Neuronal stem cell (in vitro differentiated cells): Measurements from ENCODE around the gene MACROD2.

Source experiments
- DNase-seq: peaks from one replicate; pipeline ENCODE4 v3.0.0-alpha.2; 2013; ENCODE audit warnings: low spot score
- H2AFZ ChIP-seq: one replicate; pipeline ENCODE4 v1.6.1; 2013; ENCODE audit warnings: mild to moderate bottlenecking, low read length, inconsistent platforms
- H2AK5ac ChIP-seq: 2 replicates; pipeline ENCODE4 v1.6.1; 2013; ENCODE audit warnings: low read depth, mild to moderate bottlenecking, inconsistent platforms, low read length, moderate library complexity, mixed read lengths
- H2BK120ac ChIP-seq: 2 replicates; pipeline ENCODE4 v1.6.1; 2013; ENCODE audit warnings: low read depth, mild to moderate bottlenecking, inconsistent platforms, low read length, moderate library complexity, mixed read lengths
- H2BK12ac ChIP-seq: one replicate; pipeline ENCODE4 v1.6.1; 2013; ENCODE audit warnings: low read length, inconsistent platforms
- H2BK15ac ChIP-seq: 2 replicates; pipeline ENCODE4 v1.6.1; 2013; ENCODE audit warnings: mild to moderate bottlenecking, low read length, inconsistent platforms, mixed read lengths
- H2BK5ac ChIP-seq: one replicate; pipeline ENCODE4 v1.6.1; 2013; ENCODE audit warnings: inconsistent platforms, mild to moderate bottlenecking, low read length, moderate library complexity
- H3K14ac ChIP-seq: one replicate; pipeline ENCODE4 v1.6.1; 2013; ENCODE audit warnings: low read length, inconsistent platforms
- H3K18ac ChIP-seq: 2 replicates; pipeline ENCODE4 v1.6.1; 2013; ENCODE audit warnings: low read length, inconsistent platforms
- H3K23ac ChIP-seq: 2 replicates; pipeline ENCODE4 v1.6.1; 2013; ENCODE audit warnings: low read depth, mild to moderate bottlenecking, mixed read lengths, low read length, inconsistent platforms; ENCODE audit not compliant: poor library complexity
- H3K27ac ChIP-seq: replicated peaks from 3 replicates; pipeline ENCODE4 v1.5.1; 2013; ENCODE audit warnings: low read length, inconsistent platforms
- H3K27me3 ChIP-seq, 3 experiments: 2 replicates each; pipeline ENCODE4 v1.6.1; 2013; ENCODE audit warnings: low read length in 3 of 3, mild to moderate bottlenecking in 2 of 3, inconsistent platforms in 1 of 3, low read depth in 1 of 3, mixed read lengths in 1 of 3, moderate library complexity in 1 of 3; ENCODE audit not compliant: control insufficient read depth in 3 of 3, insufficient read depth in 3 of 3
- H3K36me3 ChIP-seq, 2 donors: replicated peaks in 1 of 2; 2 replicates each; pipeline ENCODE4 v1.6.1; 2013; ENCODE audit warnings: low read length in 2 of 2; ENCODE audit not compliant: control insufficient read depth in 2 of 2, insufficient read depth in 2 of 2
- H3K4ac ChIP-seq: 2 replicates; pipeline ENCODE4 v1.6.1; 2013; ENCODE audit warnings: inconsistent platforms, mild to moderate bottlenecking, low read length, moderate library complexity
- H3K4me1 ChIP-seq, 2 donors: 1 replicate in 1 of 2; 2 replicates in 1 of 2; pipeline ENCODE4 v1.6.1; 2013; ENCODE audit warnings: low read length in 2 of 2, low read depth in 1 of 2; ENCODE audit not compliant: control insufficient read depth in 2 of 2, insufficient read depth in 1 of 2
- H3K4me2 ChIP-seq: one replicate; pipeline ENCODE4 v1.6.1; 2013; ENCODE audit warnings: mild to moderate bottlenecking, low read length, inconsistent platforms; ENCODE audit not compliant: insufficient read depth, poor library complexity, severe bottlenecking
- H3K4me3 ChIP-seq, 2 donors: 2 replicates each; pipeline ENCODE4 v1.5.1; 2013; ENCODE audit warnings: low read length in 2 of 2, mild to moderate bottlenecking in 2 of 2, inconsistent platforms in 1 of 2, moderate library complexity in 1 of 2
- H3K79me1 ChIP-seq: one replicate; pipeline ENCODE4 v1.6.1; 2013; ENCODE audit warnings: low read depth, mild to moderate bottlenecking, inconsistent platforms, low read length, moderate library complexity
- H3K9ac ChIP-seq: one replicate; pipeline ENCODE4 v1.6.1; 2013; ENCODE audit warnings: mild to moderate bottlenecking, low read depth, low read length, inconsistent platforms; ENCODE audit not compliant: poor library complexity
- H3K9me3 ChIP-seq, 2 donors: replicated peaks in 1 of 2; 2 replicates each; pipeline versions ENCODE3 to v1.6.1; 2013; ENCODE audit warnings: low read length in 2 of 2, mild to moderate bottlenecking in 2 of 2, inconsistent platforms in 1 of 2, low read depth in 1 of 2, mixed read lengths in 1 of 2, moderate library complexity in 1 of 2; ENCODE audit not compliant: control insufficient read depth in 2 of 2, insufficient read depth in 1 of 2
- H4K8ac ChIP-seq: one replicate; pipeline ENCODE4 v1.6.1; 2013; ENCODE audit warnings: low read depth, mild to moderate bottlenecking, inconsistent platforms, low read length, moderate library complexity
- H4K91ac ChIP-seq: one replicate; pipeline ENCODE4 v1.6.1; 2013; ENCODE audit warnings: low read length, low read depth, mild to moderate bottlenecking, inconsistent platforms; ENCODE audit not compliant: poor library complexity
- WGBS, 2 donors: extraction: QIAGEN DNeasy Blood & Tissue Kit; methylation state at CpG; one replicate each; pipeline ENCODE4 v1.1.7; 2013; ENCODE audit warnings: missing lambda C conversion rate in 2 of 2, mixed read lengths in 1 of 2; ENCODE audit not compliant: insufficient read length in 2 of 2, insufficient replicate concordance in 1 of 2; ENCODE audit errors: extremely low coverage in 2 of 2; 5-methylcytosine and 5-hydroxymethylcytosine counted together

MACROD2 gene

DNA sequence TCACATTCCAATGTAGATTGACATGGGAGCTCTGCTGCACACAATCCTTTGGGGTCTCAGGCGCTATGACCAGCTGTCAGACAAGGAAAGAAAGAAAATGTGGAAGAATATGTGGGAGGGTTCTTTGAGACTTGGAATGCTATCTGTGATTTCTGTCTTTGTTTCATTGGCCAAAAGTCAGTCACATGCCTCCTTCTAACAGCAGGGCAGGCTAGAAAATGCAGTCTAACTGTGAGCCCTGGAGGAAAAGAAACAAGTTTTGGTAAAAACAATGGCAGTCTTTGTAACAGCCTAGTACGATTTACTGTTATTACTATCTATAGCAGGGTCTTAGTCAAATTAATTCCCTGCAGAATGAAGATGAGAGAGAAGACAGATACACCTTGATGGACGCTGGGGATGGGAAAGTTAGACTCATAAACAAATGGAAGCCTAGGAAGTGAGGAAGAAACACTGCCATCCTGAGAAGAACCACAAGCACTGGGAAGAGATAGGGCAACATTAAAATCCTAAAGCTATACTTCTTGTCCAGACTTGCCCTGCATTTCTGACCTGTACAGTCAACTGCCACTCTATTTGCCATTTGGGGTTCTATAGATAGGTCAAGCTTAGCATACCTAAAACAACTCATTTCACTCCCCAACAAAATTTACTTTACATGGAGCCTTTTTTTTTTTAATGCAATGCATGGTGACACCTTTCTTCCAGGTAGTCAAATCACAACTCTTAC, 1744.9 kb downstream of the MACROD2 start:
- no peaks in the 10 kb centered on the region for H3K36me3 ChIP-seq
- H3K9me3 ChIP-seq: no peaks in the 10 kb centered on the region
- no peak overlapping the region for H3K23ac ChIP-seq
- no peak for DNase-seq
- no peak overlapping the region for H3K18ac ChIP-seq
- H3K4ac ChIP-seq: no peak overlapping the region
- no peak overlapping the region for H2AK5ac ChIP-seq
- no peak overlapping the region for H3K4me2 ChIP-seq
- no peak overlapping the region for H3K4me3 ChIP-seq
- peak overlapping the region; percentile 63 for H2AFZ ChIP-seq
- no peak overlapping the region for H2BK120ac ChIP-seq
- H3K4me1 ChIP-seq: no peaks in the 10 kb centered on the region
- WGBS, 2 donors: no CpG with 5 or more reads among the region's 3 CpGs
- H3K9ac ChIP-seq: no peak overlapping the region
- H3K14ac ChIP-seq: no peak overlapping the region
- H4K8ac ChIP-seq: no peak overlapping the region
- H2BK12ac ChIP-seq: no peak overlapping the region
- no peaks in the 10 kb centered on the region for H3K27me3 ChIP-seq
- H2BK15ac ChIP-seq: no peak overlapping the region
- no peak overlapping the region for H3K27ac ChIP-seq
- no peak overlapping the region for H2BK5ac ChIP-seq
- H4K91ac ChIP-seq: no peak overlapping the region
- no peaks in the 10 kb centered on the region for H3K79me1 ChIP-seq

DNA sequence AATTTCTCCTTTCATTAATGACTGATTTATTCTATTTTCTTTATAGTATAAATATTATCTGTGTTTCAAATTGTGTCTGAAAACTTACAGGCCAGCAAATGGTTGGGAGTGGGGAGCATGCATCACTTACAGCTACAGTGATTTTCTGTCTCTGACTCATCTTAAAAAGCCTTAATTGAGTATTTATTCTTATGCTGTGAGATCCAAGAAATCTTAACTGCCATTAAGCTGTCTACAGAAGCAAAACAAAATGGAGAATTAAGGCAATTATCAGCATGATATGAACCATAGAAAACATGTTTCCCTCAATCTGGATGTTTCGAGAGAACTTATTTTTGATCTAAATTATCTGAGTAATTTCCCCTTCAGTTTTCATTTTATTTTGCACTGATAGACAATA, 1746.8 kb downstream of the MACROD2 start:
- no peak overlapping the region for H3K18ac ChIP-seq
- no peak overlapping the region for H2BK5ac ChIP-seq
- no peak overlapping the region for H2AFZ ChIP-seq
- no peak overlapping the region for H2BK120ac ChIP-seq
- no peak overlapping the region for H3K4me2 ChIP-seq
- no peak overlapping the region for H3K23ac ChIP-seq
- no peak overlapping the region for H3K9ac ChIP-seq
- H3K27ac ChIP-seq: no peak overlapping the region
- H2AK5ac ChIP-seq: no peak overlapping the region
- no peak for DNase-seq
- H2BK12ac ChIP-seq: no peak overlapping the region
- H3K4ac ChIP-seq: no peak overlapping the region
- no peaks in the 10 kb centered on the region for H3K36me3 ChIP-seq
- H3K79me1 ChIP-seq: no peaks in the 10 kb centered on the region
- H3K4me1 ChIP-seq: no peaks in the 10 kb centered on the region
- H3K4me3 ChIP-seq: no peak overlapping the region
- no peaks in the 10 kb centered on the region for H3K27me3 ChIP-seq
- H4K91ac ChIP-seq: no peak overlapping the region
- no CpG with 5 or more reads among the region's 1 CpG for WGBS, 2 donors
- no peak overlapping the region for H2BK15ac ChIP-seq
- H3K14ac ChIP-seq: no peak overlapping the region
- H3K9me3 ChIP-seq: peaks cover under 1 to 3% of the 10 kb centered on the region in 2 donors
- H4K8ac ChIP-seq: no peak overlapping the region

DNA sequence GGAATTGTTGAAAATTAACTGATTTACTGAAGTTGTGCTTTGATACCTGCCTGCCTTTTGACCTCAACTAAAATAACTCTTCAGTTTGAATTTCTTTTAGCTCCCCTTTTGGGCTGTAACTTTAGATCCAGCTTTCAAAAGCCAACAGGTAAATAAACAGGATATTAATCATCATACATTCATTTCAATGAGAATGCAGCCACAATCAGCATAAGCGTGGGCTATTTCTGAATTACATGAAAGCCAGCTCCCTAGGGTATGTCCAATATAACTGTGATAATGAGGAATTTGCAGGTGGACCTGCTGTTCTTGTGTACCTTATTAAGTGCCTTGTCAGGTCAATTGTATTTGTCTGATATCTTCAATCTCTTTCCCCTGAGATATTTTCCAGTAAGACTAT, 1747.3 kb downstream of the MACROD2 start:
- no CpG with 5 or more reads among the region's 1 CpG for WGBS, 2 donors

DNA sequence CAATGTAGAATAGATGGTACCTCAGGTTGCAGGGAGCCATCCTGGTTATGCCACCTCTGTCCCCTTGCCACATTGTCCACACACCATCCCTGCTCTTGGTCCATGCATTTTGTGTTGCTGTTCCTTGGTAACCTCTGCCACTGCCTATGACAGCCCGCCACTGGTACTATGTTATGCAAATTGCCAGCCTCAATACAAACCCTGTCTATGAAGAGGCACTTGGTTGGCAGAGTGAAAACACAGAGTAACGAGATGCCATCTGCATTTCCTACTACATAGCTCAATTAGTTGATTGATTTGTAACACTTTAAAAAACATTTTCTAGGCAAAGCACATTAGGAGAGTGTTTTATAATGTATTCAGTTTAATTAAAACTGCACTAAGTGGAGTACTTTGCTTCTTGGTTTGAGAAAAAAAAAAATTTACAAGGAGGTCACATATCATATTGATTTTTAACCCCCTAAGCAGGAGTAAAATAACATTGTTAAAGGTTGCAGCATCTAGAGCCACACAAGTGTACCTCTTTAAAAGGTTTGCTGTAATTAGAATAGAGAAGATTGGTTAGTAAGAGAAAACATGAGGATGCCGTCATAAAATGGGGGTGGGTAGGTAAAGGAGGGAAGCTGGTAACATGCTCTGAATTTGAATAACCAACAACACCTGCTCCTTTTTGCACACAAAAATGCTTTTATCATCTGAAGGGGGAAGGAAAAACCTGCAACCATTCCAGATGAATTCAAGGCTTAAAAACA, 1760.9 kb downstream of the MACROD2 start:
- no peak overlapping the region for H3K14ac ChIP-seq
- no peak overlapping the region for H2BK15ac ChIP-seq
- no peak overlapping the region for H3K4ac ChIP-seq
- H2BK5ac ChIP-seq: no peak overlapping the region
- H2BK12ac ChIP-seq: no peak overlapping the region
- H3K9ac ChIP-seq: no peak overlapping the region
- H4K91ac ChIP-seq: no peak overlapping the region
- H3K79me1 ChIP-seq: no peaks in the 10 kb centered on the region
- H3K23ac ChIP-seq: no peak overlapping the region
- H3K9me3 ChIP-seq: no peaks in the 10 kb centered on the region
- no peak overlapping the region for H3K27ac ChIP-seq
- no peak overlapping the region for H3K4me3 ChIP-seq
- WGBS, 2 donors: no CpG with 5 or more reads among the region's 3 CpGs
- DNase-seq: no peak
- no peaks in the 10 kb centered on the region for H3K27me3 ChIP-seq
- H2BK120ac ChIP-seq: no peak overlapping the region
- no peak overlapping the region for H2AFZ ChIP-seq
- no peak overlapping the region for H4K8ac ChIP-seq
- H3K18ac ChIP-seq: no peak overlapping the region
- H3K4me2 ChIP-seq: no peak overlapping the region
- no peaks in the 10 kb centered on the region for H3K36me3 ChIP-seq
- no peak overlapping the region for H2AK5ac ChIP-seq
- peaks cover 2 to 5% of the 10 kb centered on the region in 2 donors for H3K4me1 ChIP-seq

More for the DNA sequence above, 1747.3 kb downstream of the MACROD2 start:
- H2BK120ac ChIP-seq: no peak overlapping the region
- no peak overlapping the region for H2AFZ ChIP-seq
- H3K4me1 ChIP-seq: no peaks in the 10 kb centered on the region
- no peak overlapping the region for H3K27ac ChIP-seq
- no peak overlapping the region for H2BK15ac ChIP-seq
- no peak overlapping the region for H3K9ac ChIP-seq
- H4K8ac ChIP-seq: no peak overlapping the region
- no peak overlapping the region for H4K91ac ChIP-seq
- H3K4me2 ChIP-seq: no peak overlapping the region
- H3K79me1 ChIP-seq: no peaks in the 10 kb centered on the region
- H3K14ac ChIP-seq: no peak overlapping the region
- DNase-seq: no peak
- peaks cover 2 to 6% of the 10 kb centered on the region in 2 donors for H3K9me3 ChIP-seq
- H3K23ac ChIP-seq: no peak overlapping the region
- no peak overlapping the region for H3K18ac ChIP-seq
- H2BK12ac ChIP-seq: no peak overlapping the region
- H3K36me3 ChIP-seq: no peaks in the 10 kb centered on the region
- H2AK5ac ChIP-seq: no peak overlapping the region
- H3K27me3 ChIP-seq: no peaks in the 10 kb centered on the region
- H2BK5ac ChIP-seq: no peak overlapping the region
- no peak overlapping the region for H3K4me3 ChIP-seq
- H3K4ac ChIP-seq: no peak overlapping the region
